Liver (tissue), 9 donors: ENCODE results near the gene NFATC4. TPM values are rescaled to one million over a fixed set of nuclear protein-coding genes. Genes with fewer than 3 reads are reported as not detected.

ENCODE experiments used
- DNase-seq: peaks from one replicate; pipeline ENCODE4 v3.0.0-alpha.2; 2017; ENCODE audit warnings: low spot score
- H3K27ac ChIP-seq, 2 donors: one replicate each; pipeline ENCODE4 v1.7.0; 2013; ENCODE audit warnings: inconsistent platforms in 2 of 2, low read length in 2 of 2, control low read depth in 1 of 2, low read depth in 1 of 2, mild to moderate bottlenecking in 1 of 2
- H3K27me3 ChIP-seq, 4 donors: one replicate each; pipeline versions ENCODE4 v1.6.1 to v1.7.0; 2013; ENCODE audit warnings: low read length in 3 of 4, inconsistent platforms in 1 of 4, mild to moderate bottlenecking in 1 of 4, moderate library complexity in 1 of 4; ENCODE audit not compliant: control insufficient read depth in 4 of 4, insufficient read depth in 4 of 4
- H3K36me3 ChIP-seq, 4 donors: one replicate each; pipeline versions ENCODE4 v1.6.1 to v1.7.0; 2013; ENCODE audit warnings: low read length in 3 of 4, mild to moderate bottlenecking in 3 of 4, low read depth in 1 of 4, moderate library complexity in 1 of 4; ENCODE audit not compliant: control insufficient read depth in 4 of 4, insufficient read depth in 3 of 4
- H3K4me1 ChIP-seq, 4 donors: one replicate each; pipeline versions ENCODE4 v1.6.1 to v1.7.0; 2013; ENCODE audit warnings: low read length in 3 of 4, mild to moderate bottlenecking in 3 of 4, moderate library complexity in 1 of 4; ENCODE audit not compliant: control insufficient read depth in 4 of 4, insufficient read depth in 4 of 4
- H3K4me3 ChIP-seq, 3 donors: one replicate each; pipeline versions ENCODE4 v1.6.1 to v1.7.0; 2013; ENCODE audit warnings: low read length in 3 of 3, control low read depth in 1 of 3, low read depth in 1 of 3, mild to moderate bottlenecking in 1 of 3
- H3K9ac ChIP-seq, 2 donors: one replicate each; pipeline ENCODE4 v1.7.0; 2013; ENCODE audit warnings: low read length in 2 of 2, mild to moderate bottlenecking in 2 of 2, moderate library complexity in 2 of 2, control low read depth in 1 of 2, low read depth in 1 of 2
- H3K9me3 ChIP-seq, 4 donors: one replicate each; pipeline versions ENCODE4 v1.6.1 to v1.7.0; 2013; ENCODE audit warnings: low read length in 3 of 4; ENCODE audit not compliant: control insufficient read depth in 4 of 4
- ATF3 ChIP-seq: IDR thresholded peaks from 2 replicates; pipeline ENCODE4 v1.6.1; 2016; ENCODE audit warnings: antibody characterized with exemption
- CTCF ChIP-seq: fragments of 150-350 bp; IDR thresholded peaks from 2 replicates; pipeline ENCODE4 v1.5.1; 2017; ENCODE audit warnings: improper control_type of control experiment, low read depth, low read length; ENCODE audit not compliant: missing input control
- EGR1 ChIP-seq, 2 donors: IDR thresholded peaks; 2 replicates each; pipeline ENCODE4 v1.6.1; 2016 to 2018; ENCODE audit warnings: antibody characterized with exemption in 2 of 2, low read depth in 2 of 2
- FOXA1 ChIP-seq: IDR thresholded peaks from 2 replicates; pipeline ENCODE4 v1.6.1; 2016; ENCODE audit warnings: antibody characterized with exemption
- FOXA2 ChIP-seq: IDR thresholded peaks from 2 replicates; pipeline ENCODE4 v1.6.1; 2016; ENCODE audit warnings: antibody characterized with exemption
- GABPA ChIP-seq, 2 donors: IDR thresholded peaks in 1 of 2; conservative IDR thresholded peaks in 1 of 2; 2 replicates each; pipeline ENCODE4 v1.6.1; 2016; ENCODE audit warnings: antibody characterized with exemption in 2 of 2, mild to moderate bottlenecking in 1 of 2, moderate library complexity in 1 of 2
- HNF4A ChIP-seq, 2 donors: conservative IDR thresholded peaks; 2 replicates each; pipeline ENCODE4 v1.6.1; 2016; ENCODE audit warnings: antibody characterized with exemption in 2 of 2, mild to moderate bottlenecking in 2 of 2
- HNF4G ChIP-seq: IDR thresholded peaks from 2 replicates; pipeline ENCODE4 v1.6.1; 2016; ENCODE audit warnings: antibody characterized with exemption
- JUND ChIP-seq, 2 donors: IDR thresholded peaks; 2 replicates each; pipeline ENCODE4 v1.6.1; 2016; ENCODE audit warnings: antibody characterized with exemption in 2 of 2
- MAX ChIP-seq: IDR thresholded peaks from 2 replicates; pipeline ENCODE4 v1.6.1; 2016; ENCODE audit warnings: antibody characterized with exemption
- NR2F2 ChIP-seq: IDR thresholded peaks from 2 replicates; pipeline ENCODE4 v1.6.1; 2016; ENCODE audit warnings: antibody characterized with exemption
- RAD21 ChIP-seq, 2 donors: IDR thresholded peaks; 2 replicates each; pipeline ENCODE4 v1.6.1; 2016; ENCODE audit warnings: antibody characterized with exemption in 2 of 2, mild to moderate bottlenecking in 2 of 2
- REST ChIP-seq: IDR thresholded peaks from 2 replicates; pipeline ENCODE4 v1.6.1; 2016; ENCODE audit warnings: antibody characterized with exemption, mild to moderate bottlenecking
- RXRA ChIP-seq, 2 donors: IDR thresholded peaks; 2 replicates each; pipeline ENCODE4 v1.6.1; 2017 to 2018; ENCODE audit warnings: antibody characterized with exemption in 2 of 2, mild to moderate bottlenecking in 1 of 2
- SP1 ChIP-seq: IDR thresholded peaks from 2 replicates; pipeline ENCODE4 v1.6.1; 2018; ENCODE audit warnings: antibody characterized with exemption, mild to moderate bottlenecking
- TAF1 ChIP-seq: conservative IDR thresholded peaks from 2 replicates; pipeline ENCODE4 v1.6.1; 2016; ENCODE audit warnings: antibody characterized with exemption, mild to moderate bottlenecking
- YY1 ChIP-seq: IDR thresholded peaks from 2 replicates; pipeline ENCODE4 v1.6.1; 2016; ENCODE audit warnings: antibody characterized with exemption, mild to moderate bottlenecking
- ZBTB33 ChIP-seq: IDR thresholded peaks from 2 replicates; pipeline ENCODE4 v1.6.1; 2016; ENCODE audit warnings: antibody characterized with exemption
- WGBS: extraction: QIAGEN DNeasy Blood & Tissue Kit; methylation state at CpG from one replicate; pipeline ENCODE4 v1.1.7; 2013; 5-methylcytosine and 5-hydroxymethylcytosine counted together
- polyA plus RNA-seq, 2 donors: library from polyadenylated mRNA; stranded (reverse) in 1 of 2; unstranded in 1 of 2; fragments of 200-250 nt in 1 of 2; fragments of >200 nt in 1 of 2; fragmentation: Nextera tagmentation in 1 of 2; extraction: Ambion mirVana in 1 of 2; gene quantifications; one replicate each; pipeline versions ENCODE4 v1.2.1 to v1.2.3, GENCODE V29; 2013 to 2015
- total RNA-seq, 2 donors: library from RNA; depleted of rRNA; stranded (reverse); fragments of >200 nt; gene quantifications; one replicate each; pipeline ENCODE4 v1.2.3, GENCODE V29; 2014
- donor health status: healthy.
- donor health status: healthy.
- donor health status: healthy.
- donor health status: healthy.
- donor health status: healthy.

The NFATC4 gene
- total and polyA plus RNA-seq, 4 donors = 1.0 to 3.6 (median 1.8) TPM

- no peak overlapping the region for H3K9ac ChIP-seq
- H3K4me3 ChIP-seq = no peak overlapping the region
- TF ChIP-seq NR2F2 (no peak), YY1 (no peak), FOXA1 (no peak), MAX (no peak), CTCF (no peak), ZBTB33 (no peak), FOXA2 (no peak), GABPA (IDR thresholded peaks at IDR 0.05 in 1 of 2, conservative IDR thresholded peaks at IDR 0.05 in 1 of 2) (no peak), RXRA (IDR thresholded peaks at IDR 0.05) (no peak), ATF3 (no peak), SP1 (no peak), TAF1 (no peak), HNF4A (conservative IDR thresholded peaks at IDR 0.05) (no peak), EGR1 (IDR thresholded peaks at IDR 0.05; ENCODE audit: low read depth in 2 of 2) (no peak), RAD21 (IDR thresholded peaks at IDR 0.05) (no peak), JUND (IDR thresholded peaks at IDR 0.05) (no peak), REST (no peak), HNF4G (no peak)
- H3K36me3 ChIP-seq = no peaks in the 10 kb centered on the region
- peaks cover 0 to 6% (median 1%) of the 10 kb centered on the region in 4 donors for H3K4me1 ChIP-seq
- 82% methylated on average over 5 of the region's 5 CpGs for WGBS
- DNase-seq = no peak
- no peaks in the 10 kb centered on the region for H3K9me3 ChIP-seq
- H3K27ac ChIP-seq = no peak overlapping the region
- H3K27me3 ChIP-seq = no peaks in the 10 kb centered on the region
Observed at GRCh38 chr14:24325041-24325530, 42.9 kb upstream of the NFATC4 start.
